Thyroid gland (tissue), 4 donors: ENCODE data around the gene DNAH10.

Source experiments
- CTCF ChIP-seq, 6 experiments: fragments of 200-600 bp in 3 of 6; fragments of 450-650 bp in 3 of 6; sonication (generic) in 3 of 6; IDR thresholded peaks; one replicate each; pipeline ENCODE4 v1.5.1; 2016 to 2019; ENCODE audit warnings: antibody characterized with exemption in 6 of 6, mild to moderate bottlenecking in 2 of 6, inconsistent platforms in 1 of 6, moderate library complexity in 1 of 6
- POLR2A ChIP-seq, 2 donors: fragments of 450-650 bp; IDR thresholded peaks; one replicate each; pipeline ENCODE4 v1.6.1; 2017; ENCODE audit warnings: antibody characterized with exemption in 2 of 2, mild to moderate bottlenecking in 2 of 2, moderate library complexity in 1 of 2

GRCh38 chr12:123713823-123714585 is 48.1 kb upstream of the DNAH10 start:
- TF ChIP-seq CTCF (IDR thresholded peaks at IDR 0.05) (no peak), POLR2A (IDR thresholded peaks at IDR 0.05) (no peak)
